Large intestine (tissue), 3 donors: ENCODE results near the gene TRDN. TPM values are rescaled to one million over a fixed set of nuclear protein-coding genes. Genes with fewer than 3 reads are reported as not detected.
"Not testable (repeated sequence)": the region's sequence is repeated elsewhere in the genome, so short reads cannot be mapped to it uniquely, and the experiment has no call there.

Experiments
- DNase-seq, 2 donors: peaks; one replicate each; pipeline versions ENCODE4 v3.0.0 to v3.0.0-alpha.2; 2013
- H3K27ac ChIP-seq: one replicate; pipeline ENCODE4 v1.5.1; 2013; ENCODE audit warnings: low read length
- H3K27me3 ChIP-seq: 2 replicates; pipeline ENCODE4 v1.6.1; 2013; ENCODE audit warnings: low read length; ENCODE audit not compliant: control insufficient read depth, insufficient read depth
- H3K36me3 ChIP-seq: 2 replicates; pipeline ENCODE4 v1.6.1; 2013; ENCODE audit warnings: low read length; ENCODE audit not compliant: control insufficient read depth, insufficient read depth
- H3K4me1 ChIP-seq: one replicate; pipeline ENCODE4 v1.6.1; 2013; ENCODE audit warnings: low read length; ENCODE audit not compliant: control insufficient read depth, insufficient read depth
- H3K4me3 ChIP-seq: one replicate; pipeline ENCODE4 v1.5.1; 2013; ENCODE audit warnings: low read length
- H3K9me3 ChIP-seq: one replicate; pipeline ENCODE4 v1.6.1; 2013; ENCODE audit warnings: mild to moderate bottlenecking, low read depth, low read length, moderate library complexity; ENCODE audit not compliant: control insufficient read depth
- WGBS: methylation state at CpG from one replicate; pipeline ENCODE4 v1.1.5; 2013; ENCODE audit warnings: low lambda C conversion rate; ENCODE audit not compliant: insufficient coverage; 5-methylcytosine and 5-hydroxymethylcytosine counted together
- polyA plus RNA-seq: library from polyadenylated mRNA; unstranded; fragments of 120-200 nt; gene quantifications from one replicate; pipeline ENCODE4 v1.2.1, GENCODE V29; 2013

TRDN gene
- polyA plus RNA-seq, 1 donor = 0.09 TPM

GRCh38 chr6:123518441-123519188, 118.1 kb downstream of the TRDN start:
- Histone ChIP-seq H3K4me3 (no peak overlapping the region), H3K9me3 (no peaks in the 10 kb centered on the region), H3K4me1 (no peaks in the 10 kb centered on the region), H3K27ac (no peak overlapping the region), H3K36me3 (no peaks in the 10 kb centered on the region), H3K27me3 (no peaks in the 10 kb centered on the region)
- no peak for DNase-seq
- 79% methylated on average over 3 of the region's 5 CpGs for WGBS

- DNase-seq = no peak
- no peaks in the 10 kb centered on the region for H3K36me3 ChIP-seq
- H3K4me3 ChIP-seq = no peak overlapping the region
- H3K9me3 ChIP-seq = no peaks in the 10 kb centered on the region
- H3K4me1 ChIP-seq = no peaks in the 10 kb centered on the region
- WGBS = 88% methylated on average over 1 of the region's 2 CpGs
- no peak overlapping the region for H3K27ac ChIP-seq
- no peaks in the 10 kb centered on the region for H3K27me3 ChIP-seq
These were observed 121.0 kb downstream of the TRDN start for GRCh38 chr6:123515715-123516114.

- DNase-seq = no peak
- H3K27me3 ChIP-seq = no peaks in the 10 kb centered on the region
- no peaks in the 10 kb centered on the region for H3K36me3 ChIP-seq
- H3K4me3 ChIP-seq = no peak overlapping the region
- H3K4me1 ChIP-seq = no peaks in the 10 kb centered on the region
- no peak overlapping the region for H3K27ac ChIP-seq
- no peaks in the 10 kb centered on the region for H3K9me3 ChIP-seq
- no CpG with 5 or more reads among the region's 1 CpG for WGBS
These were observed 127.6 kb downstream of the TRDN start for GRCh38 chr6:123509112-123509511.

- DNase-seq = no peak
- 0% methylated on average over 1 of the region's 2 CpGs for WGBS
- H3K27me3 ChIP-seq = no peaks in the 10 kb centered on the region
These were observed 128.5 kb downstream of the TRDN start for GRCh38 chr6:123508290-123508689.

GRCh38 chr6:123507582-123507981, 129.2 kb downstream of the TRDN start:
- H3K4me1 ChIP-seq = no peaks in the 10 kb centered on the region
- DNase-seq = no peak
- 0% methylated on average over 1 of the region's 2 CpGs for WGBS
- no peaks in the 10 kb centered on the region for H3K27me3 ChIP-seq
- H3K36me3 ChIP-seq = no peaks in the 10 kb centered on the region
- H3K9me3 ChIP-seq = no peaks in the 10 kb centered on the region
- no peak overlapping the region for H3K4me3 ChIP-seq
- H3K27ac ChIP-seq = no peak overlapping the region

More at GRCh38 chr6:123508290-123508689, 128.5 kb downstream of the TRDN start:
- H3K36me3 ChIP-seq = no peaks in the 10 kb centered on the region
- H3K9me3 ChIP-seq = no peaks in the 10 kb centered on the region
- H3K27ac ChIP-seq = no peak overlapping the region
- H3K4me3 ChIP-seq = no peak overlapping the region
- H3K4me1 ChIP-seq = no peaks in the 10 kb centered on the region

- no peaks in the 10 kb centered on the region for H3K27me3 ChIP-seq
- no peaks in the 10 kb centered on the region for H3K4me1 ChIP-seq
- no peak overlapping the region for H3K4me3 ChIP-seq
- no peaks in the 10 kb centered on the region for H3K36me3 ChIP-seq
- no peak for DNase-seq
- no peaks in the 10 kb centered on the region for H3K9me3 ChIP-seq
- WGBS = no CpG with 5 or more reads among the region's 1 CpG
- no peak overlapping the region for H3K27ac ChIP-seq
These were observed 133.1 kb downstream of the TRDN start for GRCh38 chr6:123503619-123504018.

GRCh38 chr6:123497025-123497424, 139.7 kb downstream of the TRDN start:
- Histone ChIP-seq H3K27me3 (no peaks in the 10 kb centered on the region), H3K36me3 (no peaks in the 10 kb centered on the region), H3K9me3 (no peaks in the 10 kb centered on the region), H3K4me1 (no peaks in the 10 kb centered on the region), H3K27ac (no peak overlapping the region), H3K4me3 (no peak overlapping the region)
- no peak for DNase-seq
- 92% methylated on average over 2 of the region's 2 CpGs for WGBS

GRCh38 chr6:123489589-123489988, 147.2 kb downstream of the TRDN start:
- 50% methylated on average over 1 of the region's 1 CpG for WGBS

GRCh38 chr6:123480986-123481385, 155.8 kb downstream of the TRDN start:
- no CpG with 5 or more reads among the region's 1 CpG for WGBS
- DNase-seq = no peak
- no peaks in the 10 kb centered on the region for H3K4me1 ChIP-seq

More at GRCh38 chr6:123489589-123489988, 147.2 kb downstream of the TRDN start:
- no peaks in the 10 kb centered on the region for H3K4me1 ChIP-seq
- H3K27me3 ChIP-seq = no peaks in the 10 kb centered on the region
- no peaks in the 10 kb centered on the region for H3K36me3 ChIP-seq
- H3K4me3 ChIP-seq = no peak overlapping the region
- no peaks in the 10 kb centered on the region for H3K9me3 ChIP-seq
- DNase-seq = no peak
- no peak overlapping the region for H3K27ac ChIP-seq

GRCh38 chr6:123472025-123472702, 164.6 kb downstream of the TRDN start:
- WGBS = no CpG with 5 or more reads among the region's 29 CpGs
- H3K36me3 ChIP-seq, H3K4me1 ChIP-seq: not testable (repeated sequence)

More at GRCh38 chr6:123480986-123481385, 155.8 kb downstream of the TRDN start:
- Histone ChIP-seq H3K36me3 (no peaks in the 10 kb centered on the region), H3K27ac (no peak overlapping the region), H3K9me3 (no peaks in the 10 kb centered on the region), H3K27me3 (no peaks in the 10 kb centered on the region), H3K4me3 (no peak overlapping the region)

More at GRCh38 chr6:123472025-123472702, 164.6 kb downstream of the TRDN start:
- not testable (repeated sequence) for H3K27me3 ChIP-seq, H3K9me3 ChIP-seq, DNase-seq, H3K4me3 ChIP-seq, H3K27ac ChIP-seq
